Measurements from ENCODE around the gene DAPK1.

DNA sequence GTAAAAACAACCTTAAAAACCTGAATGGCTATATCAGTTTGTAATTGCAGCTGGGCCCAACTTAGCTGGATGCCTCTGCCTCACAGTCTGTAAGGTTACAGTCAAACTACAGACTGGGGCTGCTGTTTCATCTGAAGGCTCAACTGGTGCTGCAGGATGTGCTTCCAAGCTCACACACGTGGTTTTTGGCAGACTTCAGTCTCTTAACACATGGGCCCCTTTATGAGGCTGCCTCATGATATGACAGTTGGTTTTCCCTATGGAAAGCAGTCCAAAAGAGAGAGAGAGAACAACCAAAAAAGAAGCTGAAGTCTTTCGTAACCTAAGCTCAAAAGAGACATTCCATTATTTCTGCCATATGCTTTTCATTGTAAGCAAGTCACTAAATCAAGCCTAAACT, 255.6 kb downstream of the DAPK1 start:
- TF ChIP-seq, protein P1, sequence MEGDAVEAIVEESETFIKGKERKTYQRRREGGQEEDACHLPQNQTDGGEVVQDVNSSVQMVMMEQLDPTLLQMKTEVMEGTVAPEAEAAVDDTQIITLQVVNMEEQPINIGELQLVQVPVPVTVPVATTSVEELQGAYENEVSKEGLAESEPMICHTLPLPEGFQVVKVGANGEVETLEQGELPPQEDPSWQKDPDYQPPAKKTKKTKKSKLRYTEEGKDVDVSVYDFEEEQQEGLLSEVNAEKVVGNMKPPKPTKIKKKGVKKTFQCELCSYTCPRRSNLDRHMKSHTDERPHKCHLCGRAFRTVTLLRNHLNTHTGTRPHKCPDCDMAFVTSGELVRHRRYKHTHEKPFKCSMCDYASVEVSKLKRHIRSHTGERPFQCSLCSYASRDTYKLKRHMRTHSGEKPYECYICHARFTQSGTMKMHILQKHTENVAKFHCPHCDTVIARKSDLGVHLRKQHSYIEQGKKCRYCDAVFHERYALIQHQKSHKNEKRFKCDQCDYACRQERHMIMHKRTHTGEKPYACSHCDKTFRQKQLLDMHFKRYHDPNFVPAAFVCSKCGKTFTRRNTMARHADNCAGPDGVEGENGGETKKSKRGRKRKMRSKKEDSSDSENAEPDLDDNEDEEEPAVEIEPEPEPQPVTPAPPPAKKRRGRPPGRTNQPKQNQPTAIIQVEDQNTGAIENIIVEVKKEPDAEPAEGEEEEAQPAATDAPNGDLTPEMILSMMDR (IDR thresholded peaks at IDR 0.05; ENCODE audit: low read depth, low read length) = no peak
- TF ChIP-seq EZH2phosphoT487 (IDR thresholded peaks at IDR 0.05; ENCODE audit: low read depth) = no peak
